ENCODE measurements around the gene MAP3K20.

GRCh38 chr2:173290046-173290445, 214.4 kb downstream of the MAP3K20 start:
- TF ChIP-seq POLR2A (IDR thresholded peaks at IDR 0.05) (no peak), CTCF (IDR thresholded peaks at IDR 0.05) (no peak)

Measured in Peyer's patch (tissue), 4 donors.